NCI-H82 (cell line): ENCODE data around the gene ANTXR2.

Experiments used
- DNase-seq: peaks from one replicate; lab custom pipeline; 2025; lab: John Stamatoyannopoulos, UW

The ANTXR2 gene

DNA sequence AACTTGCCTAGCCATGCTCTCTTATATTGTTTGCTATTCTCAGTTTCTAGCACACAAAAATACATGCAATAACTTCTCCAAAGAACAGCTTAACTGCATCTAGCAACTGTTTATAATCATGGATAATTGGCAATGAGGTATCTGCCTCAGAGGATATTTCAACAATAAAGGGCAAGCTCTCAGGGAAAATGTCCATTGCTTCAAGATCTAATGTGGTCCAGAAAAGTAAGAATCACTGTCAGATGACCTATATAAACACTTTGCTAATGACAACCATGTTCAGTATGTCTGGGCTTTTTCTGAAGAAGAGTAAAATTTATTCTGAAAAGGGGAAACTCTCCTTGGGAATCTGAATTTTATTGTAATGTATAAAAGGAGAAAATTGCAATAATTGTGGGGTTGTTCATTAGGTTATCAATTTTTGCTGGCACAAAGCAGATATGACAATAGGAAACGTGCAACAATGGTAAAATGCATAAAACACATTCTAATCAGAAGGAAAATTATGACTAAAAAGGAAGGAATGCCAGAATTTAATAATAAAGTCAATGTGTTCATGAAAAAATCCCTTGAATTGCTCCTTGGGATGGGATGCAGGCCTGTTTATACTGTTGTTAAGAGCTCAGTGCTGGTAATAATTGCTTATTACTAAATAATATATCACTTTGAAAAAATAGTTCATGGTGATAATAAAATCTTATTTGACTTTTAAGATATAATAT is 90.3 kb downstream of the ANTXR2 start:
- DNase-seq: no peak

DNA sequence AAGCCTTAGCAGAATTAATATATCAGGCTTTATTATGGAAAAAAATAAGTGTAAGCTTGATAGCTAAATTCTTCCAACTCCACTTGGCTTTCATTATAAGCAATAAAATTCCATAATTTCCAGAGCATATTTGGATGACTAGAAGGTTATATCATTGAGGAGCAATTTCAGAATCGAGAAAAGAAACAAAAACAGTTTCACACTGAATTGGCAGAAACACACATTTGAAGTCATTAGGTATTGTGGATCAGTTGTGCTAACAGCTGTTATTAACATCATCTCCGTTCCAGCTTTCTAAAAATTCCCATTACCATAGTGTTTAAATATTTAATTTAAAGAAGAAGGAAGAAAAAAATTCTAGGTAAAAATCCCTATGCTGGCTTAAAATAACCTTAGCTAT is 92.6 kb downstream of the ANTXR2 start:
- DNase-seq: no peak

DNA sequence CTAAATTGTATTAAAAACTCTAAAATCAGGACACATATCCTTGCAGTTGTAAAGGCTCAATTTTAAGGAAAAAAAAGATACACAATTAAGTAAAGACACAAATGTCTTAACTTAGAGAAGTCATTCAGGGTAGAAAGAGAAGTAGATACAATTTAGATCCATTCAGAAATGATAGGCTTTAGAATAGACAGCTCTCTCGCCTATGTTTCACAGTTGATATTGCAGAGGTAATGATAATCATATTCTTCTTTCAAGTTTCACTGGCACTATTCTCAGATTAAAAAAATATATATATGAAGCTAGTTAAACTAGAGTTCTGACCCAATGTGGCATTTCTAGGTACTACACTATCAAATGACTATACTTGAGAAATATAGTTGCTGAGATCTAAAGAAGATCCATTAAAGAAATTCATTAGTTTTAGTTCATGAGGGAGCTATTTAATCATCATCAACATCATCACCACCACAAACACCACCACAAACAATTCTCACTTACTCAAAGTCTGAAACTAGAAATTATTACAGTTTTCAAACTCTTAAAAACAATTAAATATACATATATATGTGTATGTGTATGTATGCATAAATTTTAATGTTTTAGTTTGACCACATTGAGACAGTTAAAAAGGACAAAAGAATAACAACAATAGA is 93.1 kb downstream of the ANTXR2 start:
- no peak for DNase-seq

DNA sequence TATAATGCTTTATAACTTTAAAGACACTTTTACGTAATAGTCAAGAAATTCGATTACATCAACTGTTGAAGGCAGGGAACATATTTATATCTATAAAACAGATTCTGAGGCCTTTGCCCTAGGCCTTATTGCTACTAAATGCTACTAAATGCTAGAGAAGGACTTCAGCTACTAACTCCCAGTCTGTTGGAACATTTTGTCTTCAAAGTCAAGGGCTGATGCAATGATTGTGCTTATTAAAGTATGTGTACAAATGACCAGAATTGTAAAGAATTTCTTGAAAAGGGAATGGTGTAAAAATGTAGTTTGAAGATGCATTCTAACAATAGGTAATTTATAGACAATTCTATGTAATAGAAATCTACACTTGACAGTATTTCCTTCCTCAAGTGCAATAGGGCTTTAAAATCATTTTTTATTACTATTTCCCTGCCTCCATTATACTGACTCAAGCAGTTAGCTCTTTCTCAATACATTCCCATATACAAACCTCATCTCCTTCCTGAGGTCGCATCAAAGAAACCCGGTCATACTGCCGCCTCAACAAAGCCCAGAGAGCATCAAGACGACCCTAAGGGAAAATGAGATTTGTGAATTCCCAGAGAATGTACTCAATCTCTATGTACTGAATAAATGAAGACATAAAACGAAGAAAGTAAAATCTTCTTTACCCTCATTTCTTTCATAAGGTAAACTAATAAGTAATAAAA is 95.7 kb downstream of the ANTXR2 start:
- no peak for DNase-seq

DNA sequence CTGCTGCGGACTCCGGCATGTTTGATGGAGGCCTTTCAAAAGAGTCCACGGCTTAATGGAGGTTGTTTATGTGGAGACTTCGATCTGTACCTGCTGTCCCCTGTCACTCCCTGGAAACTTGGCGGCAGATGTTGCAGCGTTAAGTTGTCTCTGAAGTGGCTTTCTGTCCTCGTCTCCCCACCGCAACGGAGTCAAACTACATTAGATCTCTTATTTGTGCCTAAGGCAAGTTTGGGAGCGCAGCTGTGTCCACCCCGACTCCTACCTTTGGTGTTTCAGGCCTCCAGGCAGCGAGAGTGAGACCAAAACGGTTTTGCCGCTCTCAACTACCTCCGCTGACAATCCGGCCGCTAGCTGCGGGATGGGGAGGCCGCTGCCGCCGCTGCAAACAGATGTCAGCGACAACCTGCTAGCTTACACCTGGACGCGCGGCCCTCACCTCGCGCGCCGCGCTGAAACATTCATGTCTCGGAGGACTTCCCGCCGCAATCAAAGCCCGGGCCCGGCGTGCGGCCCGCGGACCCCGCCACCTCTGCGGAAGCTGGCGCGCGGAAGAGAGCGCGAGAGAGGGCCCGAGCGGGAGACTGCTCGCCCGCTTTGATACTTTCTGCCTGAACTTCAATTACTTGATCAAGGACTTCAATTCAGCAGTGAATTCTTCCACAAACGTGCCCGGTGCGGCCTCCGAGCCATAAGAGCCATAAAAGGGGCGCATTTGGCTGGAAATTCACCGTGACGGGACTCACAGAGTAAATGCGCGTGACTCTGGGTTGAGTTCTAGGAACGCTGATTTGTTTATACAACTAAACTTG is 108.4 kb downstream of the ANTXR2 start:
- DNase-seq: no peak

DNA sequence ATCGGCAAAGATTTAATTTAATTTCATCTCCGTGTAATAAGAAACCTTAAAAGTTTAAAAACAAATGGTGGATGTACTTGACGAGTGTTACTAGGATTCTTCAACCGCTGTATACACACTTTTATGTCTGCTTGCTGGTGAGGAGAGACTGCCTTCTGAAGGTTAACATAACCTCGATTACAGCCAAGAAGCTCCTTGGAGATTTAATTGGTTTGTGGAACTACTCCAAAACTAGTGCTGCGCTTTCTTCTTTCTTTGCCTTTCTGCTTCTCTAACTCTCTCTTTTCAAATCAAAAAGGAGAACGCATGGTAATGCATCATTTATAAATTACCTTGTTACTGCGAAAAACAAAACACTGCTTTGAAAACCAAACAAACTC is 109.0 kb downstream of the ANTXR2 start:
- no peak for DNase-seq

DNA sequence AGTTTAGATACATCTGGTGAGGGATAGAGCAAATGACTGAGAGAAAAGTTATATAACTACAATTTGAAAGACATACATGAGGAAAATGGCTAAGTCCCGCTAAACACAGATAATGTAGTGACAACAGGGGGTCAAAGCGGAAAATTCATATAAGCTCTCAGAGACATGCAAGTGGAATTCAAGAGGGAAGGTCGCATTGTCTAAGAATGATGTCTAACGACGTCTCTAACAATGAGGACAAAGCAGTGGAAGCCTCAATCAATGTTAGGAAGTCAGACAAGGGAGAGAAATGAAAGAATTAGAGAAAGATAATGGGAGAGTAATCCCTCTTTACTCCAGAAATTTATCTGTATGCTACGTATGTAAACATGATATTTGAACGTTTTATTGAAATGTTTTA is 113.4 kb downstream of the ANTXR2 start:
- peak; percentile 34 for DNase-seq

DNA sequence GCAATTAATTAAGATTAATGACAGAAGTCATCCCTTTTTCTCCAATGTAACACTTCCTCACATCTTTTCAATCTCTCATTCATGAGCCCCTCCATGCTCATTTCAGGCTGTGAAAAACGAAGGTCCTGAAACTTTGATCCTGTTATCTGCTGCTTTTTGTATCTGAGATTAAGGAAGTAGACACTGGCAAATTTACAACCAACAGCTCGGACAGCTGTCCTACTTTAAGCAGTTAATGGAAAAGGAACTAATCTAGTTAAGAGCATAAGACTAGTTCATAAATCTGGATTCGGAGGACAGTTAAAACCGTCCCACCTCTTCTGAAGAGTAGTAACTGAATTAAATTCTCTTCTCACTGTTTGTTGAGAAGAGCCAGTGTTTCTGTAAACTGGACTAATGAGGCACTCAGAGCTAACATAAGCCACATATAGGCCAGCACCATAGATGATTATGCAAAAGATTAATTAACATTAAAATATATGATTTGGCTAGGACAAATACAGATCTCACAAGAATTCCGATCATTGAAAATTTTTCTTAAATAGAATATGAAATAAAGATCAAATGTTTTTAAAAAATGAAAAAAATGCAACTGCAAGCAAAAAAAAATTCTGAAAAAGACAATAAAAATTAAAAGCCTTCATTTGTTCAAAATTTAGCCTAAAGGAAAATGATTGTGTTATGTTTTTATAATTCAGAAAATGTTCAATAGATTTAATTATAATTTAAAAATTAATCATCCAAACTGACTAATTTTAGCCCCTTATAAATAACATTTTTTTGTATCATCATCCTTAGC is 114.4 kb downstream of the ANTXR2 start:
- peak; percentile 98 for DNase-seq

DNA sequence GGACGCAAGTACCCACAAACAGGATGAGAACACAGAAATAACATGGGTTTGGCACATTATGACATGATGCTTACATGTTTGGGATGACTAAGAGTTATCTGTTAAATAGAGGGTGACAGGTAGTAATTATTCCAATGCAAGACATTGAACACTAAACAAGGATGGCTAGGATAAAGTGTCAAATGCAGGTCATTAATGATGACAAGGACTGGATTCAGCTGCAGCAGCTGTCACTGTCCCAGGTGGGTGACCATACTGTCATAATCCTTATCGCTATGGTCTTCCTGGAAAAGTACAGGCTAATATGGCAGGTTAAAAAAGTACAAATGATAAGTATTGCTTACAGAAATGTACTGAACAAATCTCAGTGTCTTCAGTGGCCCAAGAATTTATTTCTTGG is 123.9 kb downstream of the ANTXR2 start:
- DNase-seq: peak; percentile 40

DNA sequence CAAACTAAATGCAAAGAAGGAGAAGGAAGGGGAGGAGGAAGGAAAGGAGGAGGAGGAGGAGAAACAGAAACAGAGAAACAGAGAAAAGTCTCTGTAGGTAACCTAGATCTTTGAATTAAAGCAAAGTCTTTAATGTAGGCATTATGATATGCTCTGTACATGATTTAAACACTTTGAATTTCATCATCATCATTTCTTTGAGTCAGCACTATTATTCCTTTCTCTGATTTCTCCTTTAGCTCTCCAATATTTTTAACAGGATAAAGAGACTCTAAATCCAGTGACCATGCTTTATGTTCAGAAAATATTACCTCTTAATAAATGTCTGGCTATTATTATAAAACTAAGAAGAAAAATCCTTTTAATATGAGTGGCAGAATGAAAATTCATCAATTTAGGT is 124.3 kb downstream of the ANTXR2 start:
- no peak for DNase-seq

DNA sequence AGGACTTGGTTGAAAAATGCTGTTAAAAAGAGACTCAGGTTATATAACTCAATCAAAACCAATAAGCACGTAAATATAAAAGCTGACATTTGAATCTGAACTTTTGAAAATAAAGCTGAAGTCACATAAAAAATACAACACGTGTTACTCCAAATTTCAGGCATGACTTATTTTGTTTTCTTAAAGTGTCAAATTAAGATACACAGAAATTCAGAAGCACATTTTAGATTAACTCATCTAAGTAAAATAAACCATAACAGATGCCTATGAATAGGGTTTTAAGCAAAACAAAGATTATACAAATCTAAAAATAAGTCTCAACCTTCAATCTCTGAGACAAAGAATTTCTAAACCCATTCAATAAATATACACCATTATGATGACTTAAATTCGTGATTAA is 124.8 kb downstream of the ANTXR2 start:
- DNase-seq: no peak

DNA sequence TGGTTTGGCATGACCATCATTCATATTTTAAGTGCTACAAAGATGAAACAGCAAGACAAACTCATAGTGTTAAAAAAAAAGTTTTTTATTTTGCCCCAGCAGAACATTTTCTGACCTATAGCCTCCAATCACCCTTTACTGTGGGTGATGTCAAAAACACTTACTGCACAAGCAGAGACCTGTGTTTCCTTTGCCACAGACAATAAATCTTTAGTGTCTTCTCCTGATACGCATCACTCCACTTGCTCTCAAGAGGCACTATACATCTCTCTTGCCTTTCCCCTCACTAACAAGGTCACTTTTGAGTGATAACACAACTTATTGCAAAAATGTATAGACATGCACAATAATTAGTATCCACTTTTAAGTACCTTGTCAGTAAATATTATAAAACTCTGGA is 125.6 kb downstream of the ANTXR2 start:
- DNase-seq: no peak

DNA sequence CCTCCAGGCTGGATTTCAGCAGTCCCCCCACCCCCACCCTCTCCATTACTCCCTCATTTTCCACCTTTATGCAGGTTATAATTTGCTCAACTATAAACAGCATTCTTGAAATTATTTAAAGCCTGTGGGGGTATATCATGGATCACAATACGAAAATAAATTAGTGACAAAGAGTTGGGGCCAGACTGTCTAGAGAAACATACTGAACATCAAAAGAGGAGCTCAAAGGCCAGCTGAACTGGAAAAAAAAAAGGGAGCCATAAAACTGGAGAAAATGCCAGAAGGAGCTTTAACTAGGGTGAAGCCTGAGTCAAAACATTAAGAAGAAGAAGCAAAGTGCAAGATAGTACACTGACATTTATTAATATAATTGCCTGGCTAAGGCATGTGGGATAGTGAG is 137.8 kb downstream of the ANTXR2 start:
- no peak for DNase-seq

DNA sequence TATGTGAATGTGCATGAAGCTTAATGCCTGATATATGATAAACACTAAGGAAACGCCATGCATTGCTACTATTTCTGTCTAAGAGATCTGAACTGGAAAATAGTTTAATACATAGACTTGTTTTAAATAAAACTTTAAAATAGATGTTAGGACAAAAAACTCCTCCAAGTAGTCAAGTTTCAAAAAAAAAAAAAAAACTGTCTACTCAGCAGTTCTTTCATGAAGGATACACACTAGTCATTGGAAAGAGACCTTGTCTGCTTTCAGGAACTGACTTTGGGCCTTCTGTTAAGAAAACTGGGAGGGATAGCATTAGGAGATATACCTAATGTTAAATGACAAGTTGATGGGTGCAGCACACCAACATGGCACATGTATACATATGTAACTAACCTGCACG is 138.4 kb downstream of the ANTXR2 start:
- DNase-seq: no peak

DNA sequence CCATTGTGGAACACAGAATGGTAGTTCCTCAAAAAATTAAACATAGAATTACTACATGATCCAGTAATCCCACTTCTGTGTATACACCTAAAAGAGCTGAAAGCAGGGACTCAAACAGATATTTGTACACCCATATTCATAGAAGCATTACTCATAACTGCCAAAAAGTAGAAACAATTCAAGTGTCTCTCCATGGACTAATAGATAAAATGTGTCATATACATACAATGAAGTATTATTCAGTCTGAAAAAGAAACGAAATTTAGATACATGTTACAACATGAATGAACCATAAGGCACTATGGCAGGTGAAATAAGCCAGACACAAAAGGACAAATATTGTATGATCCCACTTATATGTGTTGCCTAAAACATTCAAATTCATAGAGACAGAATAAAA is 145.1 kb downstream of the ANTXR2 start:
- no peak for DNase-seq

DNA sequence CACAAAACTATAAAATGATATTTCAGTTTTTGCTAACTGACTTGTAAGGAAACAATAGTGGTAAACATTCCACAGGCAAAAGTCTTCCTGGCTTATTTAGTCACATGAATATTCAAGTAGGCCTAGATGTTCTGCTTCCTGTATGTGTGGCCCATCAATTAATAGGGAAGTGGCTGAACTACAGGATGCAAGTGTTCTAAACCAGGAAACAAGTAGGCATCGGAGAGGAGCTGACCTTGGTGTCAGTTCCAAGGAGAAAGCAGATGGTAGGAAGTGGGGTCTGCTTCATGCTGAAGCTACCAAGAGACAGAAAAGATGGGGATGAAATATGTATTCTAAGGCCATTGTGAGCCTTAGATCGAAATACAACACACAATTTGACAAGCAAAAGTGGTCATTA is 149.7 kb downstream of the ANTXR2 start:
- no peak for DNase-seq

DNA sequence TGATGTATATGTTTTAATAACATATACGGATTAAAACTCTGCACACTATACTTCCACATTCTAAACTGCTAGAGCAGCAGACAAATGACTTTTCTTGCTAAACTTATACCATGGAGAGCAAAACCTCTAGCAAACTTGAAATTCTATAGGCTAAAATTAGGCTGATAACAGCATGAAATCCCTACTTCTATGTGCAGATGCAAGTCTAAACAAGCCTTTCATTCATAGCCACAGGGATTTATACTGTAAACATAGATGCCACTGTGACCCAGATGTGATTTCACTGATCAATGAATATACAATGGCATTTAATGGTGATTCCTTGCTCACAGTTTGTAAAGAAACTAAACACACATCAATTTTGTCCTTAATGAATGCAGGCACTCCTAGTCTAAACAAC is 151.0 kb downstream of the ANTXR2 start:
- peak; percentile 0 for DNase-seq

DNA sequence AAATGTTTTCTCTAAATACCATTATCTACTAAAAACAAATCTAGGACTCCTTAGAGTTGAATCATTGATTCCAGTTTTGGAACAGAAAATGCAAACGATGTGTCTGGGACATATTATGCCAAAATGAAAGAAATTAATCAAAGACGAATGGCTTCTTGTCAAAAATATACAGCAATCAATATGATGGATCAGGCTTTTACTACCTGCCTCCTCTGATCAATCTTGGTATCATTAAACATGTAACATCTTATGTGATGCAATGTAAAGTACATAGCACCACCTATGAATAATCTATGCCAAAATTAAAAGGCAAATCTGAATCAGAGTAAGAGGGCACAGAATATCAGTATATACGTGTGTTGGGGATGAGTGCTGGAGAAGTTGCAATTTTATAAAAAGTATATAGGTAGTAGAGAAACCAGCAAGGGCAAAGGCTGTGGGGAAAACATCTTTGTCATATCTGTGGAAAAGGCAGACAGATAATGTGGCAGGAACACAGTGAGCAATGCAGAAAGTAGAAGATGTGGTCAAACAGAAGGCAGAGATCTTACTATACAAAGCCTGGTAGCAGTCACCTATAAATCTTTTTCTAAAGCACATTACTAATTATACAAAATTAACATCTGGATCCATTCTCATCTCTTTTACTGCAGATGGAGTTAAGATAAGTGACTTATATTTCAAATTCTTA is 152.7 kb downstream of the ANTXR2 start:
- no peak for DNase-seq

DNA sequence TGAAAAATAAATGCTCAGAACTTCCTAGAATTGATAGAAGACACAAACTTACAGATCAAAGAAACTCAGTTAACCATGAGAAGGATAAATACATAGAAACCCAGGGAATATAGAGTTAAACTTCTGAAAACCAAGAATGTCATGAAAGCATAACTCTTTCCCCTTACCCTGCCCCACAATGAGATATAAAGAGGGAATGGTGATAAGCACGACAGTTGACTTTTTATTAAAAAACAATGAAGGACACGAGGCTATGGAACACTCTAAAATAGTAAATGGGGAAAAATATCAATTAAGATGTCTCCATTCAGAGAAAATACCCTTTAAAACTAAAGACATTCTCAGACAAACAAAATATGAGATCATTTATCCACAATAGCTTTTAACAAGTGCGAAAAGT is 154.7 kb downstream of the ANTXR2 start:
- DNase-seq: no peak

DNA sequence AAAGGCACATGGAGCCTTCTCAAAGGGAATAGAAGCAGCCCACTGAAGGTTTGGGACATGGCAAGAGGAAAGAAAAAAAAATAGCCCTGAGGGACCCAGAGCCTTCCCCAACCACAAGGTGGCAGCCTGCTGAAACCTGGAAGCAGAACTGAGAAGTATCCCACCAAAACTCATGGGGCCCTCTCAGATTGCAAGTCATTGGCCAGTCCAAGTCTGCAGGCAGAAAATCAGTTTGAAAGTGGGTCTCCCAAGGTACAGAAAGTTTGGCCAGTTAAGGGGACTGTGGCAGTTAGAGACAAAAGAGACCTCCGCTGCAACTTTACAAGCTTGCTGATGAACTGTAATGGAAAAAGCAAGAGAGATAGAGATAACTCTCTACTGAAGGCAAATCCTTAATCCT is 155.8 kb downstream of the ANTXR2 start:
- peak; percentile 57 for DNase-seq

DNA sequence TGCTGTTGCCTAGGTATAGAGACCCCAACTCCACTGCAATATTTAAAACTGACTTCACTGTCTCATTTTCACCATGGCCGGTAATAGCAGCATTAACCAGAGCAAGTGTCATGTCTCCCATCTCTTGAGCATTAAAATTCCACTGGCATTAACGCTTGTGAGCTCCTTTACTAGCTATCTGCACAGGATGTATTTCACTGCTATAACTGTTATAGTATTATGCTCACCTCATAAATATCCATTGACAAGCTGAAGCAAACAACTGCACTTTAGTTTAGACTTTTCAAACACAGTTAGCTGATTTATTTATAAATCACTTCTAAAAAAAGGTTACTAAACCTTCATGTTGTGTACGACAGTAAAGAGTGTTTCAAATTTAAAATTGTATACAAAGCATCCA is 157.8 kb downstream of the ANTXR2 start:
- DNase-seq: no peak
